NCI-H2029 (cell line): ENCODE data around the gene IFT81.
"Not testable (repeated sequence)": the region's sequence is repeated elsewhere in the genome, so short reads cannot be mapped to it uniquely, and the experiment has no call there.

Experiments used
- DNase-seq: peaks from one replicate; lab custom pipeline; 2025; lab: John Stamatoyannopoulos, UW

IFT81 gene

GRCh38 chr12:110205931-110206330 lies 81.8 kb downstream of the IFT81 start:
- no peak for DNase-seq

DNA sequence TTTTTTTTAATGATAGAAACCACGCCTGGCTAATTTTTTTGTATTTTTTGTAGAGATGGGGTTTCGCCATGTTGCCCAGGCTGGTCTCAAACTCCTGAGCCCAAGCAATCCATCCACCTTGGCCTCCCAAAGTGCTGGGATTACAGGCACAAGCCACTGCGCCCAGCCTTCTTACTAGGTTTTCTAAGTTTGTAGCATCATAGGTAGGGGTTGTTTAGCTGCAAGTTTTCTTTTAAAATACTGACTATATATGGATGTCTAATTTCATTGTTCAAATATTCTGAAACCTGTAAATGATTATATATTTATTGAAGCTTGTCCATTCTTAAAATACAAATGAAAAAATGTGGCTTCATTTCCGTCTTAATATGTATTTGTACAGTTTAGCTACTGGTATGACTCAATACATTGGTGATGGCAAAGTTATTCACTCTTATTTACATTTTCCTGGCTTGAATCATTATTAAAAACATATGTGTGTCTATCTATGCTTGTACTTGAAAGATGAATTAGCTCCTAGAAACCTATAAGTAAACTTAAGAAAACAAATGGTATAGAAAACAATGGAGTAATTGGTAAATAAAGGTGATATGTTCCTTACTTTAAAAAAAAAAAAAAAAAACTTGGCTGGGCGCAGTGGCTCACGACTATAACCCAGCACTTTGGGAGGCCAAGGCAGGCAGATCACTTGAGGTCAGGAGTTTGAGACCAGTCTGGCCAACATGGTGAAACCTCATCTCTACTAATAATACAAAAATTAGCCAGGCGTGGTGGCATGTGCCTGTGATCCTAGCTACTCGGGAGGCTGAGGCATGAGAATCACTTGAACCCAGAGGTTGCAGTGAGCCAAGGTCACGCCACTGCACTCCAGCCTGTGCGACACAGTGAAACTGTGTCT lies 87.7 kb downstream of the IFT81 start:
- not testable (repeated sequence) for DNase-seq

DNA sequence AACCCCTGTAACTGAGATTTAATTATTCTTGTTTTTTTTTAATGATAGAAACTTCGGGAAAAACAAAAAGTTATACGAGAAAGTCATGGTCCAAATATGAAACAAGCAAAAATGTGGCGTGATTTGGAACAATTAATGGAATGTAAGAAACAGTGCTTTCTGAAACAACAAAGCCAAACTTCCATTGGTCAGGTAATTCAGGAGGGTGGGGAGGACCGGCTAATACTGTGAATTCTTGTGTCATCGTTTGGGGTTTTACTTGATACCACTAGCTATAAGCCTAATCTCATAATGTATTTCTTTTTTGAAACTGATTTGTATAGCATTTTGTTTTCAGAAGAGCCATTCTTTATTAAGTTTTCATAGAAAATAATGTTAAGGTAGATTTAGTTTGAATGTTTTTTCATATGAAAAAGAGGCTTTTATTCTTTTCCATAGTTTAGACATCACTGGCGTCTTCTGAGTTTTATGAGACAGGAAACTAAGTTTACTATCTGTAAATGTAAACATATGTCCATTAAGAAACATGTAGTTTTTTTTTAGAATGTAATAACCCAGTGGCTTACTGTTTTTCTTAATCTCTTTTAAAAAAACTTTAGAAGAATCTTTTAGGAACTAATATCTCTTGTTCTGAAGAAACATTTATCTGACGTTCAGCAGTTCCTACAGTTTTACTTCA lies 94.0 kb downstream of the IFT81 start:
- no peak for DNase-seq

DNA sequence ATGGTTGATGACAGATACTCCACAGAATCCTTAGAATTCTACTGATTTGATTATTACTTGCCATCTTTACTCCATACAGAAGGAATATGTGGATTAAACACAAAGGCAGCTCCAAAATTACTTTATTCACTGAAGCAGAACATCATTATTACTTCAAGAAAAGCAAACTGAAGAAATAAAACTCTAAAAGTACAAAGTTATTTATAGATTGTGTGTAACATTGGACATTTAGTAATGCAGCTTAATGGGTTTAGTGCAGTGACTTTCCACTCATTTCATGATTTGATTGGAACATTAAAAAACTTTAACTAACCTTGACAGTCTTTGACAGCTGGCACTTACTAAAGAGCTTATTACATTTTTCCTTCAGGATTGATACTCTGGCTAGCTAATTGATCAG lies 97.9 kb downstream of the IFT81 start:
- no peak for DNase-seq

DNA sequence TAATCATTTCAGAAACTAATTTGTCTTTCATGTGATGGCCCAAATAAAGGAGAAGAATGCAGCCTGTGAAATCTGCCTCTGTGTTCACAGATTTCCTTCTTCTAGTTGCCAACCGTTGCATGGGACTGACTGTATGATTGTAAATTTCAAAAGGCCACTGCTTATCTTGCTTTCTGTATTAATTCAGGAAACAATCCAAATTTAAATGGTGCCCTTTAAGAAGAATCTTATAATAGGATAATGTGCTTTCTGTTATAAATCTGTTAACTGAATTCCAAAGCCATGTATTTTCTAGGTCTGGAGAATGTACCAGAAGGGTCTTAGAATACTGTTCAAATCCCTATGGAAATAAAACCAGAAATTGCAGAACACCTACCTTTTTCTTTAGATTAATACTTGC lies 98.3 kb downstream of the IFT81 start:
- DNase-seq: no peak

DNA sequence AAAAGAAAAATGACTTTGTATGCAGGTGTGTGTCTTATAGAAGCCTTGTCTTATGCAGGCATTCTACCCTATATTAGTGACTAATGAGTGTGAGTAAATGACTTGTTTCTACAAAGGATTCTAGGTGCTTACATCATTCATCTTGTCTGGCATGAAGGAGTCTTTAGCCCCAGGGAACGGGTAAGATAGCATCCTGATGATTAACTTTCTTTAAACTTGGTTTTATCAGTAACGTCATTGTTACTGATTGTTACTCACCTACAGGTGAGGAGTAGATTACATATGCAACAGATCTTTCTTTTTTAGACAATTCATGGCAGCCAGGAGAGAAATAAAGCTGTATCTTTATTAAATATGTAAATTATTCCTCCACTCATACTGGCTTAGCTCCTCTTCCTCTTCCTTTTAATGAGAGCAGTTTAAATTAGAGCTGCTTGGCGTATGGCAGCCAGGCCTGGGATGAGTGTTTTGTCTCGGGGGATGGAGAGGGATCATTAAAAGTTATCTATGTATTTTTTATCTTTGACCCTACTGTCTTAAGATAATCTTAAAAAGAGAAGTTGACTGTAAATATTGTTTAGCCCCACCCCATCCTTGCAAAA lies 99.7 kb downstream of the IFT81 start:
- no peak for DNase-seq

- DNase-seq: no peak
Measured at GRCh38 chr12:110224379-110225304, 100.5 kb downstream of the IFT81 start.

DNA sequence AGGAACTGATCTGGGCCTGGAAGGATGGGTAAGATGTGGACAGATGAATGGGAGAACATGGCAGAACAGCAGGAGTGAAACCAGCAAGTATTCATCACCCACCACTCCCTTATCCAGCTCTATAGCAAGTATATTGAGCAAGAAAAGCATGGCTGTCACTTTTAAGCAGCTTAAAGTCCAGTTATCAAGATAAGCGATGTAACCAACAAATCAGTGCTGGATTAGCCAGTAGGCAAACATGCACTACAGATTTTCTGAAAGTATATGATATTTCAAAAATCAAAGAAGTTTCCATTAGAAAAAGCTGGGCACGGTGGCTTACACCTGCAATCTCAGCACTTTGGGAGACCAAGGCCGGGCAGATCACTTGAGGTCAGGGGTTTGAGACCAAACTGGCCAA lies 103.0 kb downstream of the IFT81 start:
- no peak for DNase-seq

- not testable (repeated sequence) for DNase-seq
Measured at GRCh38 chr12:110228348-110228747, 104.2 kb downstream of the IFT81 start.

- DNase-seq: no peak
Measured at GRCh38 chr12:110228756-110229155, 104.6 kb downstream of the IFT81 start.

DNA sequence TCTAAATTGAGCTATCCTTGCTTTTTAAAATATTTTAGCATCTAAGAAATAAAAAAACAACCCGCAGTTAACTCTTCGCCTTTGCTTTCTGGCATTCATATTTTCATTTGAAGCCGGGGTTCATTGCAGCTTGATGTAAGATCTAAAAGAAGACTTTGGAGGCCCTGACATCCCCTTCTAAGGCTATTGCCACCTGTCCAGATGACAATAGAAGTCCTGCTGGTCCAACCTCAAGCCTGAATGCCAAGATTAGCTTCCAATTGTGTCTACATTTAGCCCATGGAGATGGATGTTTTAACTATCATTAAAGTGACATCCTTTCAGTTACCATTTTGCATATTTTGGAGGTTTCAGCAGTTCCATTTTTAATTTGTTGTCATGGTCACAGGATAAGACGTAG lies 105.3 kb downstream of the IFT81 start:
- DNase-seq: no peak

- DNase-seq: no peak
Measured at GRCh38 chr12:110230655-110231054, 106.5 kb downstream of the IFT81 start.

DNA sequence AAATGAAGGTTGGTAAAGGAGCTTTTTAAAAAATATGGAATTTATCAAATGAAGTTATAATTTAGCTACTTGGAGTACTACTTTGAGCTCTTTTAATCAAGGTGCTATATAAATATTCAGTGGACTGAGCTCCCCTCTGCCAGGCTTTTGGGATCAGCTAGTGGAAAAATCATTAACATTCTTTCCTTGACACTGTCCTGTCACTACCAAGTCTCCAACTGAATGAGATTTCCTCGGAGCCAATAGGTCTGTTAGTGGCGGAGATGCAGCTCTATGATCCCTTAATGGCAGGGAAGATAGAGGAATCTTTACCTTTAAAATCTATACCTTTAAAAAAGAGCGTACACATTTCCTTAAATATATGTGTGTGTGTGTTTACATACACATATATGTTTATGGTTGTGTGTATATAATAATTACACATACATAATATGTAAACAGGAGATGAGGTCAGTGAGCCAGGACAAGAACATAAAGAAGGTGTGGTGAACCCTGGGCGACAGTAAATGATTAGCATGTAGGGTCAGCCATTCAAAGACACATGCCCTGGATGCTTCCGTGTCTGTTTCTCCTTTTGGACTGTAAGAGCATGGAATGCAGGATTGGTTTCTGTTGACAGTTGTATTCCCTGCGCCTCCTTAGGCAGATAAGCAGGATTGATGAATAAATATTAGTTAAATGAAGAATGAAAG lies 109.2 kb downstream of the IFT81 start:
- DNase-seq: no peak

GRCh38 chr12:110234331-110234751 lies 110.2 kb downstream of the IFT81 start:
- no peak for DNase-seq

- DNase-seq: no peak
Measured at GRCh38 chr12:110234755-110235154, 110.6 kb downstream of the IFT81 start.

DNA sequence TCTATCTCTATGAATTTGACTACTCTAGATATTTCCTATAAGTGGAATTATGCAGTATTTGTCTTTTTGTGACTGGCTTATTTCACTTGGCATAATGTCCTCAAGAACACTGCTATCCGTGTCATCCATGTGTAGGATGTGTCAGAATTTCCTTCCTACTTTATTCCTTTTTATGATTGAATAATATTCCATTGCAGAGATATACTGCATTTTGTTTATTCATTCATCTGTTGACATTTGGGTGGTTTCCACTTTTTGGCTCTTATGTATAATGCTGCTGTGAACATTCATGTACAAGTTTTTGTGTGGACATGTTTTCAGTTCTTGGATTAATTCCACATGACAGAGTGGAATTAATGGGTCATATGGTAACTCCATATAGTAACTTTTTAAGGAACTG lies 111.2 kb downstream of the IFT81 start:
- no peak for DNase-seq

DNA sequence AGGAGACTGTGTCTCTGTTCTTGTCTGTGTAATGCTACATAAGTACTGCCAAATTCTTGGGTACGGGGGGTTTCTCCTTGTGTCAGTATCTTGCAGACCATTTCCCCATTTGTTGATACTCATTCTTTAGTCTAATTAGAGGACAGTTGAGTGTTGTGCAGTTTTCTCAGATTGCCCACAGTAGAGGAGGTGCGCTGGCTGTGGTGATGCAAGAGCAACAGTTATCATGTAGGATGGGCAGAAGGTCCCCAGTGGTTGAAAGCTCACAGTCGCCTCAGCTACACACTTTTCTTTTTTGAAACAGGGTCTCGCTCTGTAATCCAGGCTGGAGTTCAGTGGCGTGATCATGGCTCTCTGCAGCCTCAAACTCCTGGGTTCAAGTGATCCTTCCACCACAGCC lies 119.1 kb downstream of the IFT81 start:
- DNase-seq: no peak

DNA sequence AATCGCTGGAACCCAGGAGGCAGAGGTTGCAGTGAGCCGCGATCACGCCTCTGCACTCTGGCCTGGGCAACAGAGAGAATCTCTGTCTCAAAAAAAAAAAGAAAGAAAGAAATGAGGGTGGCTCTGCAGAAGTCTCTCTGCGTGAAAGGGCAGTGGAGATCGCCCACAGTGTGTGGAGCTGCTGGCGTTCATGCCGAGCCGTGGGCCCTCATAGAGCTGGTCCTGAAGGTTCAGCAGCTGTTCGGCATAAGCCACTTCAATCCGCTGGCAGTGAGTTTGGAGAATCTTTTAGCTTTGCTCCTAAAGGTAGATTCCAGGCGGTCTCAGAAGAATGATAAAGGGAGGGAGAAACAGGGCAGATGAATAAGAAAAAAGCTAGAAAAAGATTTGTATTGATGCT lies 120.2 kb downstream of the IFT81 start:
- DNase-seq: no peak

DNA sequence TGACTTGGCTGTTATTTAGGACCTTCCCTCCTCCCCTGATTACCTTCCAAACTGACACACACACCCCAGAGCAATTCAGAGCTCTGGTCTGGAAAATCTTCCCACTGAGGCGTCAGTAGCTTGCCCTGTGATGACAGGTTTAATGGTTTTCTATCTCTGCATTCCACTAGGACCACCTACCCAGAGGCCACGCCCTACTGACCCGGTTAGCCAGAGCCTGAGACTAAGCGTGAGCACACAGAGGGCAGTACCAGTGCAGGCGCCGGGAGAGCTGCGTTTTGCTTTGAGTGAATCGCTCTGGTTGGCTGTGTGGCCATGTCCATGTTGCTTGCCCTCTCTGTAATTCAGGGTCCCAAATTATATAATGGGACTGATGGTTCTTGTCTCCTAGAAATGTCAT lies 120.7 kb downstream of the IFT81 start:
- no peak for DNase-seq

- no peak for DNase-seq
Measured at GRCh38 chr12:110245369-110245772, 121.2 kb downstream of the IFT81 start.

GRCh38 chr12:110246636-110247339 lies 122.6 kb downstream of the IFT81 start:
- DNase-seq: no peak
